Measurements from ENCODE around the gene C6orf136. TPM values are rescaled to one million over a fixed set of nuclear protein-coding genes. Genes with fewer than 3 reads are reported as not detected.

Gene C6orf136
- total and polyA plus RNA-seq, 10 of the 15 experiments (the other 5 are each of a cell fraction or from before 2014, with no cell fraction given) = 5.2 to 24.1 (median 14.9) TPM

DNA sequence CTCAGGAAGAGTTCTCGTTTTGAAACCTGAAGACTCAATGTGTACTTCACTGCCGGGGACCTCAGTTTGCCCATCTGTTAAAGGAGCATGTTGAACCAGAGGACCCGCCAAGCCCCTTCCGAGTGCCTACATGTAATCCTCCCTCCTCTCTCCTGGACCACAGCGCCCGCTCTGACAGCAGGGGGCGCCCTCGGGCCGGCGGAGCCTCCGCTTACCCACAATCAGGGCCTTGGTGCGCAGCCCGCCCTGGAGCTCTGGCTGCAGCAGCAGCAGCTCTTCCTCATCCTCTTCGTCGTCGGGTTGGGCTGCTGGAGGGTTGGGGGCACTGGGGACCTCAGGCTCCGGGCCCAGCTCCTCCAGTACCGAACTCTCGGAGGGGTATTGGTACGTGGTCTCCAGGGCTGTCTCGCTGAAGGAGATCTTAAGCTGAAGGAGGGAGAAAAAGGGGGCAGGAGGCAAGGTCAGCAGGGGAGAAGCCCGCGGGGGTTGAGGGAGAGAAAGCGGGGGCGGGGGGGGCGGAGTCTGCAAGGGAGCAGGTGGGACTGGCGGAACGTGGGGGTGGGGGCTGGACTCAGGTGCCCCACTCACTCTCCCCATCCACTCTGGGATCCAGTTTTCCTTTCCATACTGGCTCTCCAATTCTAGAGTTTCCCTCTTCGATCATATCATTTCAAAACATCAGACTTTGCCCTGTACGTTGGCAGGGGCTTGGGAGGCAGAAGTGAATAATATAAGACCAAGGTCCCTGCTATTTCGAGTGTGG lies 32.2 kb downstream of the C6orf136 start (continued):
- TF ChIP-seq USF1 (IDR thresholded peaks at IDR 0.05; ENCODE audit: borderline replicate concordance, extremely low read length, insufficient read depth, low read depth, low read length) = no peak
- TF ChIP-seq, protein P1, sequence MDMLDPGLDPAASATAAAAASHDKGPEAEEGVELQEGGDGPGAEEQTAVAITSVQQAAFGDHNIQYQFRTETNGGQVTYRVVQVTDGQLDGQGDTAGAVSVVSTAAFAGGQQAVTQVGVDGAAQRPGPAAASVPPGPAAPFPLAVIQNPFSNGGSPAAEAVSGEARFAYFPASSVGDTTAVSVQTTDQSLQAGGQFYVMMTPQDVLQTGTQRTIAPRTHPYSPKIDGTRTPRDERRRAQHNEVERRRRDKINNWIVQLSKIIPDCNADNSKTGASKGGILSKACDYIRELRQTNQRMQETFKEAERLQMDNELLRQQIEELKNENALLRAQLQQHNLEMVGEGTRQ (IDR thresholded peaks at IDR 0.05; ENCODE audit: borderline replicate concordance, low read depth, low read length) = no peak
- TF ChIP-seq ASH2L (IDR thresholded peaks at IDR 0.05; ENCODE audit: borderline replicate concordance, low read depth) = no peak
- TF ChIP-seq, protein P2, sequence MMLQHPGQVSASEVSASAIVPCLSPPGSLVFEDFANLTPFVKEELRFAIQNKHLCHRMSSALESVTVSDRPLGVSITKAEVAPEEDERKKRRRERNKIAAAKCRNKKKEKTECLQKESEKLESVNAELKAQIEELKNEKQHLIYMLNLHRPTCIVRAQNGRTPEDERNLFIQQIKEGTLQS (IDR thresholded peaks at IDR 0.05; ENCODE audit: borderline replicate concordance, extremely low read depth, low read depth, low read length) = no peak
- TF ChIP-seq ZBTB11 (CRISPR knock-in tag; IDR thresholded peaks at IDR 0.05) = no peak
- no peak for TF ChIP-seq CREB1 (IDR thresholded peaks at IDR 0.05; ENCODE audit: low read depth)
- TF ChIP-seq BACH1 (IDR thresholded peaks at IDR 0.05; ENCODE audit: borderline replicate concordance) = 0 out of 2 replicates have a peak, but pooled peaks have one; percentile 21
- TF ChIP-seq, protein P3, sequence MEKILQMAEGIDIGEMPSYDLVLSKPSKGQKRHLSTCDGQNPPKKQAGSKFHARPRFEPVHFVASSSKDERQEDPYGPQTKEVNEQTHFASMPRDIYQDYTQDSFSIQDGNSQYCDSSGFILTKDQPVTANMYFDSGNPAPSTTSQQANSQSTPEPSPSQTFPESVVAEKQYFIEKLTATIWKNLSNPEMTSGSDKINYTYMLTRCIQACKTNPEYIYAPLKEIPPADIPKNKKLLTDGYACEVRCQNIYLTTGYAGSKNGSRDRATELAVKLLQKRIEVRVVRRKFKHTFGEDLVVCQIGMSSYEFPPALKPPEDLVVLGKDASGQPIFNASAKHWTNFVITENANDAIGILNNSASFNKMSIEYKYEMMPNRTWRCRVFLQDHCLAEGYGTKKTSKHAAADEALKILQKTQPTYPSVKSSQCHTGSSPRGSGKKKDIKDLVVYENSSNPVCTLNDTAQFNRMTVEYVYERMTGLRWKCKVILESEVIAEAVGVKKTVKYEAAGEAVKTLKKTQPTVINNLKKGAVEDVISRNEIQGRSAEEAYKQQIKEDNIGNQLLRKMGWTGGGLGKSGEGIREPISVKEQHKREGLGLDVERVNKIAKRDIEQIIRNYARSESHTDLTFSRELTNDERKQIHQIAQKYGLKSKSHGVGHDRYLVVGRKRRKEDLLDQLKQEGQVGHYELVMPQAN (conservative IDR thresholded peaks at IDR 0.05) = peak; percentile 65
- TF ChIP-seq, protein P4, sequence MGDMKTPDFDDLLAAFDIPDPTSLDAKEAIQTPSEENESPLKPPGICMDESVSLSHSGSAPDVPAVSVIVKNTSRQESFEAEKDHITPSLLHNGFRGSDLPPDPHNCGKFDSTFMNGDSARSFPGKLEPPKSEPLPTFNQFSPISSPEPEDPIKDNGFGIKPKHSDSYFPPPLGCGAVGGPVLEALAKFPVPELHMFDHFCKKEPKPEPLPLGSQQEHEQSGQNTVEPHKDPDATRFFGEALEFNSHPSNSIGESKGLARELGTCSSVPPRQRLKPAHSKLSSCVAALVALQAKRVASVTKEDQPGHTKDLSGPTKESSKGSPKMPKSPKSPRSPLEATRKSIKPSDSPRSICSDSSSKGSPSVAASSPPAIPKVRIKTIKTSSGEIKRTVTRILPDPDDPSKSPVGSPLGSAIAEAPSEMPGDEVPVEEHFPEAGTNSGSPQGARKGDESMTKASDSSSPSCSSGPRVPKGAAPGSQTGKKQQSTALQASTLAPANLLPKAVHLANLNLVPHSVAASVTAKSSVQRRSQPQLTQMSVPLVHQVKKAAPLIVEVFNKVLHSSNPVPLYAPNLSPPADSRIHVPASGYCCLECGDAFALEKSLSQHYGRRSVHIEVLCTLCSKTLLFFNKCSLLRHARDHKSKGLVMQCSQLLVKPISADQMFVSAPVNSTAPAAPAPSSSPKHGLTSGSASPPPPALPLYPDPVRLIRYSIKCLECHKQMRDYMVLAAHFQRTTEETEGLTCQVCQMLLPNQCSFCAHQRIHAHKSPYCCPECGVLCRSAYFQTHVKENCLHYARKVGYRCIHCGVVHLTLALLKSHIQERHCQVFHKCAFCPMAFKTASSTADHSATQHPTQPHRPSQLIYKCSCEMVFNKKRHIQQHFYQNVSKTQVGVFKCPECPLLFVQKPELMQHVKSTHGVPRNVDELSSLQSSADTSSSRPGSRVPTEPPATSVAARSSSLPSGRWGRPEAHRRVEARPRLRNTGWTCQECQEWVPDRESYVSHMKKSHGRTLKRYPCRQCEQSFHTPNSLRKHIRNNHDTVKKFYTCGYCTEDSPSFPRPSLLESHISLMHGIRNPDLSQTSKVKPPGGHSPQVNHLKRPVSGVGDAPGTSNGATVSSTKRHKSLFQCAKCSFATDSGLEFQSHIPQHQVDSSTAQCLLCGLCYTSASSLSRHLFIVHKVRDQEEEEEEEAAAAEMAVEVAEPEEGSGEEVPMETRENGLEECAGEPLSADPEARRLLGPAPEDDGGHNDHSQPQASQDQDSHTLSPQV (IDR thresholded peaks at IDR 0.05) = no peak
- TF ChIP-seq ZNF384 (IDR thresholded peaks at IDR 0.05; ENCODE audit: borderline replicate concordance, low read depth, low read length) = no peak
- TF ChIP-seq RB1 (IDR thresholded peaks at IDR 0.05; ENCODE audit: borderline replicate concordance) = peak; percentile 84; the same call in 1 of the 2 replicates
